GM12878 (cell line): ENCODE data around the gene MRPS22. TPM values are rescaled to one million over a fixed set of nuclear protein-coding genes. Genes with fewer than 3 reads are reported as not detected.

Experiments
- ATF7 ChIP-seq: fragments of 450-650 bp; IDR thresholded peaks from 2 replicates; pipeline ENCODE4 v1.6.1; 2016; ENCODE audit warnings: low read depth, mild to moderate bottlenecking
- BACH1 ChIP-seq: fragments of 450-650 bp; IDR thresholded peaks from 2 replicates; pipeline ENCODE4 v1.6.1; 2017; ENCODE audit warnings: mild to moderate bottlenecking, borderline replicate concordance
- BHLHE40 ChIP-seq, 2 experiments: fragments of 450-650 bp in 1 of 2; IDR thresholded peaks; 2 replicates each; pipeline ENCODE4 v1.6.1; 2011 to 2017; ENCODE audit warnings: low read depth in 2 of 2, borderline replicate concordance in 1 of 2, improper control_type of control experiment in 1 of 2, low read length in 1 of 2, mild to moderate bottlenecking in 1 of 2
- CBFB ChIP-seq: IDR thresholded peaks from 2 replicates; pipeline ENCODE4 v1.6.1; 2016; ENCODE audit warnings: antibody characterized with exemption, low read depth
- CREB1 ChIP-seq: IDR thresholded peaks from 2 replicates; pipeline ENCODE4 v1.6.1; 2012; ENCODE audit warnings: low read depth, mild to moderate bottlenecking, inconsistent platforms
- EP300 ChIP-seq, 2 experiments: fragments of 150-350 bp in 1 of 2; IDR thresholded peaks; 2 replicates each; pipeline ENCODE4 v1.6.1; 2011 to 2012; ENCODE audit warnings: low read depth in 2 of 2, low read length in 2 of 2, borderline replicate concordance in 1 of 2, improper control_type of control experiment in 1 of 2, inconsistent platforms in 1 of 2; ENCODE audit not compliant: control insufficient read depth in 1 of 2
- HDAC2 ChIP-seq: fragments of 200-600 bp; sonication (generic); IDR thresholded peaks from 2 replicates; pipeline ENCODE4 v1.6.1; 2017
- JUNB ChIP-seq: IDR thresholded peaks from 2 replicates; pipeline ENCODE4 v1.6.1; 2016; ENCODE audit warnings: antibody characterized with exemption, mild to moderate bottlenecking
- NFYB ChIP-seq: IDR thresholded peaks from 2 replicates; pipeline ENCODE4 v1.6.1; 2011; ENCODE audit warnings: low read depth, mild to moderate bottlenecking, low read length, improper control_type of control experiment, moderate library complexity; ENCODE audit not compliant: insufficient read depth
- POLR2AphosphoS2 ChIP-seq: IDR thresholded peaks from 2 replicates; pipeline ENCODE4 v1.6.1; 2011; ENCODE audit warnings: low read depth, mild to moderate bottlenecking, low read length, improper control_type of control experiment, moderate library complexity
- RAD51 ChIP-seq: fragments of 450-650 bp; IDR thresholded peaks from 2 replicates; pipeline ENCODE4 v1.6.1; 2016; ENCODE audit warnings: moderate library complexity, mild to moderate bottlenecking, inconsistent platforms
- RBBP5 ChIP-seq: fragments of 200-600 bp; sonication (generic); conservative IDR thresholded peaks from 2 replicates; pipeline ENCODE4 v1.6.1; 2016
- SMAD5 ChIP-seq: IDR thresholded peaks from 2 replicates; pipeline ENCODE4 v1.6.1; 2016; ENCODE audit warnings: antibody characterized with exemption, low read depth
- SMARCA5 ChIP-seq: fragments of 450-650 bp; IDR thresholded peaks from 2 replicates; pipeline ENCODE4 v1.6.1; 2017; ENCODE audit warnings: mild to moderate bottlenecking
- STAT3 ChIP-seq: IDR thresholded peaks from 2 replicates; pipeline ENCODE4 v1.6.1; 2011; ENCODE audit warnings: low read depth, low read length, improper control_type of control experiment
- ZBED1 ChIP-seq: IDR thresholded peaks from 2 replicates; pipeline ENCODE4 v1.6.1; 2016; ENCODE audit warnings: borderline replicate concordance
- ZNF207 ChIP-seq: fragments of 450-650 bp; IDR thresholded peaks from 2 replicates; pipeline ENCODE4 v1.6.1; 2014; ENCODE audit warnings: antibody characterized with exemption, mild to moderate bottlenecking, borderline replicate concordance
- ZNF274 ChIP-seq: IDR thresholded peaks from one replicate; pipeline ENCODE4 v1.8.0; 2011; ENCODE audit not compliant: insufficient read length, insufficient read depth
- ZZZ3 ChIP-seq: IDR thresholded peaks from 2 replicates; pipeline ENCODE4 v1.6.1; 2011; ENCODE audit warnings: low read depth; ENCODE audit not compliant: control insufficient read depth, insufficient read length
- polyA plus RNA-seq, 11 experiments: library from polyadenylated mRNA; depleted of rRNA in 4 of 11; unstranded in 6 of 11; stranded (reverse) in 5 of 11; fragments of >200 nt; fragmentation: Nextera tagmentation in 4 of 11; fragmentation: Illumina TruSeq in 1 of 11; extraction: Ambion mirVana in 4 of 11; extraction: Trizol in 1 of 11; gene quantifications; 1 replicate in 1 of 11; 2 replicates in 10 of 11; pipeline versions ENCODE4 v1.2.1 to v1.2.3, GENCODE V29; 2011 to 2016; ENCODE audit warnings: inconsistent platforms in 2 of 11, missing spikeins in 2 of 11, low read depth in 1 of 11
- total RNA-seq, 4 experiments: library from RNA; depleted of rRNA in 3 of 4; stranded (reverse); fragments of >200 nt in 3 of 4; fragmentation: Illumina TruSeq in 1 of 4; extraction: Trizol in 1 of 4; gene quantifications; 2 replicates each; pipeline versions ENCODE4 v1.2.1 to v1.2.3, GENCODE V29; 2013 to 2021
- TF ChIP-seq, protein P1 (sequence below): IDR thresholded peaks from 2 replicates; pipeline ENCODE4 v1.6.1; 2012; ENCODE audit warnings: mild to moderate bottlenecking, low read depth, low read length
- TF ChIP-seq, protein P2 (sequence below): fragments of 450-650 bp; IDR thresholded peaks from 2 replicates; pipeline ENCODE4 v1.6.1; 2018; ENCODE audit warnings: borderline replicate concordance, mild to moderate bottlenecking; ENCODE audit not compliant: partially characterized antibody
- TF ChIP-seq, protein P3 (sequence below): fragments of 450-650 bp; IDR thresholded peaks from 2 replicates; pipeline ENCODE4 v1.6.1; 2017; ENCODE audit warnings: mild to moderate bottlenecking, low read depth, inconsistent platforms; ENCODE audit not compliant: poor library complexity, severe bottlenecking

MRPS22 gene
- total and polyA plus RNA-seq, 10 of the 15 experiments (the other 5 are each of a cell fraction or from before 2014, with no cell fraction given), result 44.3 to 146 (median 75.2) TPM

DNA sequence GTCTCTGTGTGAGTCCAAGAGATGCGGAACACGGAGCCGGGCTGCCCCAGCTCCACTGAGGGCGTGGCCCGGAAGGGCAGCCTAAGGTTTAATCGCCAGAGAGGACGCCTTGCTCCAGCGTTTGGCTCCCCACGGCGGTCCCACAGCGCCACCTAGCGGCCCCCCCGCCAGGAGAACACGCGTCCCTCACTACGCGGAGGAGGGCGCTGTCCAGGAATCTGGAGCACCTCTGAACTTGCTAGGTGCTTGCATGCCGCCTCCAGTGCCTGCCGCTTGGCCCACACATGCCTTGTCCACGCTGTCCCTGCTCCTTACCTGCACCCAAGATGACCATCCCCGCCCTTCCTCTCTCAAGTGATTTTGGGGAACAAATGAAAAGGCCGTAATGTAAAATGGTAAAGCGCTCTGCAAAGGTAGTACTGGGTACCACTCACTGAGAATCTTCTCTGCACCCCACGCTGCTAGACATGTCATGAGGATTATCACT lies 14.4 kb upstream of the MRPS22 start (continued):
- TF ChIP-seq ATF7 (no peak), NFYB (no peak), SMARCA5 (peak; percentile 91), CREB1 (no peak), HDAC2 (no peak), CBFB (no peak), ZZZ3 (no peak), POLR2AphosphoS2 (no peak), BACH1 (no peak; the same call in 1 of the 2 replicates), SMAD5 (no peak), JUNB (no peak), ZNF274 (no peak), RAD51 (no peak), STAT3 (no peak), BHLHE40 (IDR thresholded peaks at IDR 0.05; ENCODE audit: borderline replicate concordance in 1 of 2, low read depth in 2 of 2, low read length in 1 of 2) (peak in 1 of 2 experiments; percentile 46; a peak in 1 of 4 replicates), RBBP5 (no peak), ZNF207 (no peak), EP300 (IDR thresholded peaks at IDR 0.05; ENCODE audit: borderline replicate concordance in 1 of 2, control insufficient read depth in 1 of 2, low read depth in 2 of 2, low read length in 2 of 2) (no peak), ZBED1 (no peak)
- TF ChIP-seq, protein P1, sequence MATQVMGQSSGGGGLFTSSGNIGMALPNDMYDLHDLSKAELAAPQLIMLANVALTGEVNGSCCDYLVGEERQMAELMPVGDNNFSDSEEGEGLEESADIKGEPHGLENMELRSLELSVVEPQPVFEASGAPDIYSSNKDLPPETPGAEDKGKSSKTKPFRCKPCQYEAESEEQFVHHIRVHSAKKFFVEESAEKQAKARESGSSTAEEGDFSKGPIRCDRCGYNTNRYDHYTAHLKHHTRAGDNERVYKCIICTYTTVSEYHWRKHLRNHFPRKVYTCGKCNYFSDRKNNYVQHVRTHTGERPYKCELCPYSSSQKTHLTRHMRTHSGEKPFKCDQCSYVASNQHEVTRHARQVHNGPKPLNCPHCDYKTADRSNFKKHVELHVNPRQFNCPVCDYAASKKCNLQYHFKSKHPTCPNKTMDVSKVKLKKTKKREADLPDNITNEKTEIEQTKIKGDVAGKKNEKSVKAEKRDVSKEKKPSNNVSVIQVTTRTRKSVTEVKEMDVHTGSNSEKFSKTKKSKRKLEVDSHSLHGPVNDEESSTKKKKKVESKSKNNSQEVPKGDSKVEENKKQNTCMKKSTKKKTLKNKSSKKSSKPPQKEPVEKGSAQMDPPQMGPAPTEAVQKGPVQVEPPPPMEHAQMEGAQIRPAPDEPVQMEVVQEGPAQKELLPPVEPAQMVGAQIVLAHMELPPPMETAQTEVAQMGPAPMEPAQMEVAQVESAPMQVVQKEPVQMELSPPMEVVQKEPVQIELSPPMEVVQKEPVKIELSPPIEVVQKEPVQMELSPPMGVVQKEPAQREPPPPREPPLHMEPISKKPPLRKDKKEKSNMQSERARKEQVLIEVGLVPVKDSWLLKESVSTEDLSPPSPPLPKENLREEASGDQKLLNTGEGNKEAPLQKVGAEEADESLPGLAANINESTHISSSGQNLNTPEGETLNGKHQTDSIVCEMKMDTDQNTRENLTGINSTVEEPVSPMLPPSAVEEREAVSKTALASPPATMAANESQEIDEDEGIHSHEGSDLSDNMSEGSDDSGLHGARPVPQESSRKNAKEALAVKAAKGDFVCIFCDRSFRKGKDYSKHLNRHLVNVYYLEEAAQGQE, result peak; percentile 76
- TF ChIP-seq, protein P2, sequence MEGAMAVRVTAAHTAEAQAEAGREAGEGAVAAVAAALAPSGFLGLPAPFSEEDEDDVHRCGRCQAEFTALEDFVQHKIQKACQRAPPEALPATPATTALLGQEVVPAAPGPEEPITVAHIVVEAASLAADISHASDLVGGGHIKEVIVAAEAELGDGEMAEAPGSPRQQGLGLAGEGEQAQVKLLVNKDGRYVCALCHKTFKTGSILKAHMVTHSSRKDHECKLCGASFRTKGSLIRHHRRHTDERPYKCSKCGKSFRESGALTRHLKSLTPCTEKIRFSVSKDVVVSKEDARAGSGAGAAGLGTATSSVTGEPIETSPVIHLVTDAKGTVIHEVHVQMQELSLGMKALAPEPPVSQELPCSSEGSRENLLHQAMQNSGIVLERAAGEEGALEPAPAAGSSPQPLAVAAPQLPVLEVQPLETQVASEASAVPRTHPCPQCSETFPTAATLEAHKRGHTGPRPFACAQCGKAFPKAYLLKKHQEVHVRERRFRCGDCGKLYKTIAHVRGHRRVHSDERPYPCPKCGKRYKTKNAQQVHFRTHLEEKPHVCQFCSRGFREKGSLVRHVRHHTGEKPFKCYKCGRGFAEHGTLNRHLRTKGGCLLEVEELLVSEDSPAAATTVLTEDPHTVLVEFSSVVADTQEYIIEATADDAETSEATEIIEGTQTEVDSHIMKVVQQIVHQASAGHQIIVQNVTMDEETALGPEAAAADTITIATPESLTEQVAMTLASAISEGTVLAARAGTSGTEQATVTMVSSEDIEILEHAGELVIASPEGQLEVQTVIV, result no peak
- TF ChIP-seq, protein P3, sequence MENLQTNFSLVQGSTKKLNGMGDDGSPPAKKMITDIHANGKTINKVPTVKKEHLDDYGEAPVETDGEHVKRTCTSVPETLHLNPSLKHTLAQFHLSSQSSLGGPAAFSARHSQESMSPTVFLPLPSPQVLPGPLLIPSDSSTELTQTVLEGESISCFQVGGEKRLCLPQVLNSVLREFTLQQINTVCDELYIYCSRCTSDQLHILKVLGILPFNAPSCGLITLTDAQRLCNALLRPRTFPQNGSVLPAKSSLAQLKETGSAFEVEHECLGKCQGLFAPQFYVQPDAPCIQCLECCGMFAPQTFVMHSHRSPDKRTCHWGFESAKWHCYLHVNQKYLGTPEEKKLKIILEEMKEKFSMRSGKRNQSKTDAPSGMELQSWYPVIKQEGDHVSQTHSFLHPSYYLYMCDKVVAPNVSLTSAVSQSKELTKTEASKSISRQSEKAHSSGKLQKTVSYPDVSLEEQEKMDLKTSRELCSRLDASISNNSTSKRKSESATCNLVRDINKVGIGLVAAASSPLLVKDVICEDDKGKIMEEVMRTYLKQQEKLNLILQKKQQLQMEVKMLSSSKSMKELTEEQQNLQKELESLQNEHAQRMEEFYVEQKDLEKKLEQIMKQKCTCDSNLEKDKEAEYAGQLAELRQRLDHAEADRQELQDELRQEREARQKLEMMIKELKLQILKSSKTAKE, result no peak
